ENCODE measurements around the gene ROS1. TPM values are rescaled to one million over a fixed set of nuclear protein-coding genes. Genes with fewer than 3 reads are reported as not detected.

Gene ROS1
- total and polyA plus RNA-seq, 2 donors (not counting 1 experiment from before 2014, with no cell fraction given): not detected

- H3K27ac ChIP-seq (ENCODE audit: low read length in 2 of 2): no peak overlapping the region
- no peaks in the 10 kb centered on the region for H3K9me3 ChIP-seq (ENCODE audit: control extremely low read depth in 1 of 3, control insufficient read depth in 2 of 3, insufficient read depth in 1 of 3, low read length in 2 of 3)
- ATAC-seq (ENCODE audit: low read depth) (no peak), DNase-seq (no peak)
- no peak overlapping the region for H3K4me3 Mint-ChIP-seq
- no peak overlapping the region for H3K4me3 ChIP-seq (ENCODE audit: control extremely low read depth in 1 of 5, extremely low read depth in 1 of 5, insufficient read depth in 1 of 5, low read depth in 2 of 5, low read length in 4 of 5)
- no peaks in the 10 kb centered on the region for H3K9me3 Mint-ChIP-seq (ENCODE audit: insufficient read depth)
- H3K4me1 ChIP-seq (ENCODE audit: control insufficient read depth in 2 of 2, insufficient read depth in 2 of 2, low read length in 2 of 2): no peaks in the 10 kb centered on the region
- no peak overlapping the region for H2AFZ ChIP-seq (ENCODE audit: insufficient read depth, low read depth, low read length, poor library complexity, severe bottlenecking)
- CTCF ChIA-PET: no interaction called here
- POLR2A ChIA-PET: no interaction called here
- no peaks in the 10 kb centered on the region for H4K20me1 ChIP-seq (ENCODE audit: control insufficient read depth, insufficient read depth, low read length, poor library complexity, severe bottlenecking)
- intact Hi-C loops (cut with micrococcal nuclease): no loop called here
- H3K4me1 Mint-ChIP-seq: no peaks in the 10 kb centered on the region
- no peak overlapping the region for H3K27ac Mint-ChIP-seq
- no peaks in the 10 kb centered on the region for H3K36me3 ChIP-seq (replicated peaks in 1 of 2; ENCODE audit: control extremely low read depth in 1 of 2, control insufficient read depth in 1 of 2, extremely low read depth in 1 of 2, insufficient read depth in 2 of 2, low read length in 1 of 2)
- no peak overlapping the region for H3K9ac ChIP-seq (ENCODE audit: low read length)
- TF ChIP-seq EZH2 (IDR thresholded peaks at IDR 0.05; ENCODE audit: borderline replicate concordance, insufficient read depth, low read depth, low read length, poor library complexity, severe bottlenecking) (no peak), CTCF (IDR thresholded peaks at IDR 0.05) (no peak)
- peaks cover 0 to 5% (median 5%) of the 10 kb centered on the region in 4 experiments for H3K27me3 ChIP-seq (replicated peaks in 1 of 4; ENCODE audit: control extremely low read depth in 1 of 4, control insufficient read depth in 3 of 4, insufficient read depth in 4 of 4, low read length in 3 of 4)
- WGBS (ENCODE audit: insufficient coverage): 0% methylated on average over 1 of the region's 2 CpGs
- H3K27me3 Mint-ChIP-seq: peaks cover 26% of the 10 kb centered on the region
- H3K79me2 ChIP-seq (ENCODE audit: control insufficient read depth, insufficient read depth, low read length): no peaks in the 10 kb centered on the region
- no peak overlapping the region for H3K4me2 ChIP-seq (replicated peaks; ENCODE audit: low read depth, low read length, poor library complexity, severe bottlenecking)
Measured at GRCh38 chr6:117464700-117465099, 39.0 kb upstream of the ROS1 start.

GRCh38 chr6:117463762-117464665 lies 38.3 kb upstream of the ROS1 start:
- Histone ChIP-seq H3K27me3 (replicated peaks in 1 of 4; ENCODE audit: control extremely low read depth in 1 of 4, control insufficient read depth in 3 of 4, insufficient read depth in 4 of 4, low read length in 3 of 4) (peaks cover 0 to 5% (median 5%) of the 10 kb centered on the region in 4 experiments), H3K36me3 (replicated peaks in 1 of 2; ENCODE audit: control extremely low read depth in 1 of 2, control insufficient read depth in 1 of 2, extremely low read depth in 1 of 2, insufficient read depth in 2 of 2, low read length in 1 of 2) (no peaks in the 10 kb centered on the region), H4K20me1 (ENCODE audit: control insufficient read depth, insufficient read depth, low read length, poor library complexity, severe bottlenecking) (no peaks in the 10 kb centered on the region), H2AFZ (ENCODE audit: insufficient read depth, low read depth, low read length, poor library complexity, severe bottlenecking) (no peak overlapping the region), H3K4me2 (replicated peaks; ENCODE audit: low read depth, low read length, poor library complexity, severe bottlenecking) (no peak overlapping the region), H3K9me3 (ENCODE audit: control extremely low read depth in 1 of 3, control insufficient read depth in 2 of 3, insufficient read depth in 1 of 3, low read length in 2 of 3) (no peaks in the 10 kb centered on the region), H3K9ac (ENCODE audit: low read length) (no peak overlapping the region), H3K4me3 (ENCODE audit: control extremely low read depth in 1 of 5, extremely low read depth in 1 of 5, insufficient read depth in 1 of 5, low read depth in 2 of 5, low read length in 4 of 5) (no peak overlapping the region), H3K27ac (ENCODE audit: low read length in 2 of 2) (no peak overlapping the region), H3K79me2 (ENCODE audit: control insufficient read depth, insufficient read depth, low read length) (no peaks in the 10 kb centered on the region), H3K4me1 (ENCODE audit: control insufficient read depth in 2 of 2, insufficient read depth in 2 of 2, low read length in 2 of 2) (no peaks in the 10 kb centered on the region)
- CTCF ChIA-PET: no interaction called here
- ATAC-seq (ENCODE audit: low read depth) (no peak), DNase-seq (no peak)
- Mint-ChIP-seq H3K4me1 (no peaks in the 10 kb centered on the region), H3K27me3 (peaks cover 20% of the 10 kb centered on the region), H3K27ac (no peak overlapping the region), H3K9me3 (ENCODE audit: insufficient read depth) (no peaks in the 10 kb centered on the region), H3K4me3 (no peak overlapping the region)
- WGBS (ENCODE audit: insufficient coverage): 88% methylated on average over 1 of the region's 4 CpGs
- intact Hi-C loops (cut with micrococcal nuclease): no loop called here
- POLR2A ChIA-PET: no interaction called here
- TF ChIP-seq CTCF (IDR thresholded peaks at IDR 0.05): no peak
- TF ChIP-seq EZH2 (IDR thresholded peaks at IDR 0.05; ENCODE audit: borderline replicate concordance, insufficient read depth, low read depth, low read length, poor library complexity, severe bottlenecking): no peak

All from B cell (primary cell).